HCT116 (cell line): ENCODE measurements around the gene CBL. TPM values are rescaled to one million over a fixed set of nuclear protein-coding genes. Genes with fewer than 3 reads are reported as not detected.

Experiments used
- ATAC-seq: fragments of 200-7000 bp; cut with Tn5 transposase; 2 replicates; pipeline ENCODE4 v1.9.1; 2020; ENCODE audit warnings: mild to moderate bottlenecking, moderate library complexity
- BruUV-seq: library from RNA; stranded (reverse); fragments of 400-500 nt; replicated peaks from 2 replicates; lab custom pipeline; 2021; lab: Mats Ljungman, UMichigan
- CTCF ChIA-PET: fragments of 300-600 bp; sonication (Branson Sonifier 250); formaldehyde crosslinking; loops from one replicate; lab custom pipeline; 2021; ENCODE audit warnings: antibody characterized with exemption; lab: Charles Lee
- POLR2A ChIA-PET: fragments of 300-600, 350-600 bp; sonication (Branson Sonifier 250); formaldehyde crosslinking; loops from one replicate; lab custom pipeline; 2021; ENCODE audit warnings: antibody characterized with exemption; lab: Charles Lee
- RAD21 ChIA-PET, 2 experiments: fragments of 300-600 bp; sonication (Branson Sonifier 250); formaldehyde crosslinking; loops; one replicate each; lab custom pipeline; 2023; ENCODE audit warnings: low total read pairs in 2 of 2; ENCODE audit not compliant: uncharacterized antibody in 2 of 2, unreplicated experiment in 2 of 2, low non-redundant PET in 1 of 2; lab: Charles Lee
- DNase-seq: peaks from one replicate; pipeline ENCODE4 v3.0.0-alpha.2; 2010; ENCODE audit warnings: low read depth, low spot score
- H2AFZ ChIP-seq: fragments of 200-600 bp; shearing (Covaris generic), sonication (generic); 2 replicates; pipeline ENCODE4 v1.6.1; 2017; ENCODE audit warnings: low read depth, mixed run types, mixed read lengths, antibody characterized with exemption, low read length; ENCODE audit not compliant: poor library complexity, severe bottlenecking
- H3K27ac ChIP-seq: 2 replicates; pipeline ENCODE4 v1.5.1; 2012; ENCODE audit warnings: low read depth, low read length
- H3K27me3 ChIP-seq: fragments of 200-600 bp; sonication (generic); 2 replicates; pipeline ENCODE4 v1.6.1; 2016; ENCODE audit warnings: mixed run types, low read length, mixed read lengths; ENCODE audit not compliant: insufficient read depth
- H3K36me3 ChIP-seq, 2 experiments: fragments of 200-500 bp in 1 of 2; fragments of 200-600 bp in 1 of 2; sonication (Bioruptor generic) in 1 of 2; sonication (generic) in 1 of 2; 2 replicates each; pipeline versions ENCODE4 v1.5.1 to v1.6.1; 2014 to 2016; ENCODE audit warnings: low read length in 2 of 2, inconsistent platforms in 1 of 2, mixed read lengths in 1 of 2, mixed run types in 1 of 2; ENCODE audit not compliant: insufficient read depth in 2 of 2, control insufficient read depth in 1 of 2
- H3K4me1 ChIP-seq, 2 experiments: fragments of 200-600 bp in 1 of 2; sonication (generic) in 1 of 2; 2 replicates each; pipeline versions ENCODE4 v1.5.1 to v1.6.1; 2012 to 2017; ENCODE audit warnings: low read length in 2 of 2, inconsistent platforms in 1 of 2, mild to moderate bottlenecking in 1 of 2, mixed read lengths in 1 of 2, mixed run types in 1 of 2, moderate library complexity in 1 of 2; ENCODE audit not compliant: insufficient read depth in 2 of 2, control insufficient read depth in 1 of 2
- H3K4me2 ChIP-seq: fragments of 200-600 bp; sonication (generic); 2 replicates; pipeline ENCODE4 v1.6.1; 2017; ENCODE audit warnings: mixed run types, low read length, mixed read lengths
- H3K4me3 ChIP-seq, 2 experiments: fragments of 200-600 bp in 1 of 2; sonication (generic) in 1 of 2; replicated peaks in 1 of 2; 2 replicates each; pipeline ENCODE4 v1.5.1; 2011 to 2016; ENCODE audit warnings: low read length in 2 of 2, control low read depth in 1 of 2, low read depth in 1 of 2, mild to moderate bottlenecking in 1 of 2, mixed read lengths in 1 of 2, mixed run types in 1 of 2
- H3K79me2 ChIP-seq: fragments of 200-600 bp; sonication (generic); 2 replicates; pipeline ENCODE4 v1.6.1; 2017; ENCODE audit warnings: mild to moderate bottlenecking, mixed run types, low read length, moderate library complexity, mixed read lengths; ENCODE audit not compliant: insufficient read depth
- H3K9ac ChIP-seq: fragments of 200-600 bp; sonication (generic); 2 replicates; pipeline ENCODE4 v1.6.1; 2016; ENCODE audit warnings: low read length, mixed read lengths
- H3K9me2 ChIP-seq: fragments of 200-600 bp; sonication (generic), shearing (Covaris generic); 2 replicates; pipeline ENCODE4 v1.6.1; 2017; ENCODE audit warnings: mixed run types, mild to moderate bottlenecking, moderate library complexity; ENCODE audit not compliant: insufficient read depth
- H3K9me3 ChIP-seq, 2 experiments: fragments of 200-500 bp in 1 of 2; fragments of 200-600 bp in 1 of 2; sonication (Bioruptor generic) in 1 of 2; sonication (generic) in 1 of 2; 2 replicates each; pipeline ENCODE4 v1.6.1; 2014 to 2017; ENCODE audit warnings: low read length in 2 of 2, mixed read lengths in 2 of 2, inconsistent platforms in 1 of 2, low read depth in 1 of 2, mild to moderate bottlenecking in 1 of 2, mixed run types in 1 of 2, moderate library complexity in 1 of 2; ENCODE audit not compliant: control insufficient read depth in 1 of 2, insufficient read depth in 1 of 2
- H4K20me1 ChIP-seq: fragments of 200-600 bp; sonication (generic), shearing (Covaris generic); 2 replicates; pipeline ENCODE4 v1.6.1; 2017; ENCODE audit warnings: mixed run types, mild to moderate bottlenecking, moderate library complexity; ENCODE audit not compliant: insufficient read depth
- CBX3 ChIP-seq: IDR thresholded peaks from 2 replicates; pipeline ENCODE4 v1.6.1; 2012; ENCODE audit warnings: low read depth
- CEBPB ChIP-seq: IDR thresholded peaks from 2 replicates; pipeline ENCODE4 v1.6.1; 2012; ENCODE audit warnings: low read depth
- CTCF ChIP-seq, 3 experiments: fragments of 200-600 bp in 1 of 3; sonication (generic) in 1 of 3; IDR thresholded peaks in 2 of 3; conservative IDR thresholded peaks in 1 of 3; 2 replicates each; pipeline ENCODE4 v1.5.1; 2012 to 2017; ENCODE audit warnings: low read depth in 2 of 3, low read length in 2 of 3, antibody characterized with exemption in 1 of 3, borderline replicate concordance in 1 of 3, control low read depth in 1 of 3, mild to moderate bottlenecking in 1 of 3, mixed read lengths in 1 of 3, mixed run types in 1 of 3, moderate library complexity in 1 of 3; ENCODE audit not compliant: insufficient read depth in 1 of 3
- ELF1 ChIP-seq: IDR thresholded peaks from 2 replicates; pipeline ENCODE4 v1.6.1; 2012; ENCODE audit warnings: low read depth, borderline replicate concordance
- EZH2 ChIP-seq: fragments of 200-600 bp; sonication (generic); IDR thresholded peaks from 2 replicates; pipeline ENCODE4 v1.6.1; 2017; ENCODE audit warnings: antibody characterized with exemption, mixed run types
- EZH2phosphoT487 ChIP-seq: fragments of 200-600 bp; IDR thresholded peaks from 2 replicates; pipeline ENCODE4 v1.6.1; 2018; ENCODE audit warnings: antibody characterized with exemption, borderline replicate concordance
- FOSL1 ChIP-seq: IDR thresholded peaks from 2 replicates; pipeline ENCODE4 v1.6.1; 2012; ENCODE audit warnings: low read depth
- JUND ChIP-seq: IDR thresholded peaks from 2 replicates; pipeline ENCODE4 v1.6.1; 2012
- SIN3A ChIP-seq: IDR thresholded peaks from 2 replicates; pipeline ENCODE4 v1.6.1; 2012; ENCODE audit warnings: low read depth
- TCF7L2 ChIP-seq: IDR thresholded peaks from 2 replicates; pipeline ENCODE4 v1.7.0; 2011; ENCODE audit warnings: borderline replicate concordance, inconsistent platforms; ENCODE audit not compliant: insufficient read depth, insufficient read length; ENCODE audit errors: extremely low read depth
- YY1 ChIP-seq: IDR thresholded peaks from 2 replicates; pipeline ENCODE4 v1.6.1; 2011; ENCODE audit warnings: low read length, low read depth, moderate library complexity, mild to moderate bottlenecking; ENCODE audit not compliant: insufficient replicate concordance; ENCODE audit errors: extremely low read depth
- ZBTB33 ChIP-seq: IDR thresholded peaks from 2 replicates; pipeline ENCODE4 v1.6.1; 2011; ENCODE audit warnings: mild to moderate bottlenecking, low read length, moderate library complexity; ENCODE audit not compliant: insufficient replicate concordance; ENCODE audit errors: extremely low read depth
- ZNF274 ChIP-seq: fragments of 200-500 bp; sonication (Bioruptor generic); IDR thresholded peaks from 2 replicates; pipeline ENCODE4 v1.6.1; 2014; ENCODE audit warnings: mild to moderate bottlenecking, low read depth, low read length, inconsistent platforms
- intact Hi-C: fragments of 100-400 bp; cut with micrococcal nuclease; formaldehyde crosslinking; loops from 2 replicates; pipeline ENCODE4 v1.10.0; 2022
- total RNA-seq: library from RNA; stranded (reverse); gene quantifications from one replicate; pipeline ENCODE4 v1.2.1, GENCODE V29; 2021; ENCODE audit not compliant: unreplicated experiment
- TF ChIP-seq, protein P1 (sequence below): IDR thresholded peaks from 2 replicates; pipeline ENCODE4 v1.6.1; 2012

Gene CBL
- total RNA-seq, 1 experiment from 2014 or later = 31.1 TPM

- ChIA-PET POLR2A (no interaction called here), CTCF (interaction anchor here (1.1 kb wide), 1 partner anchor 28 kb away, joined by 3 read pairs; no protein-coding TSS in a partner anchor), RAD21 (no interaction called here)
- Histone ChIP-seq H3K27me3 (no peaks in the 10 kb centered on the region), H3K79me2 (no peaks in the 10 kb centered on the region), H3K9me2 (no peaks in the 10 kb centered on the region), H3K4me3 (no peak overlapping the region), H3K27ac (no peak overlapping the region), H3K9ac (no peak overlapping the region), H3K4me1 (peaks cover 2 to 3% of the 10 kb centered on the region in 2 experiments), H3K36me3 (peaks cover 0 to 11% of the 10 kb centered on the region in 2 experiments; a peak in 3 of 4 replicates), H2AFZ (no peak overlapping the region), H3K9me3 (no peaks in the 10 kb centered on the region), H3K4me2 (no peak overlapping the region), H4K20me1 (no peaks in the 10 kb centered on the region)
- intact Hi-C loops = no loop called here
- TF ChIP-seq EZH2phosphoT487 = no peak
- TF ChIP-seq TCF7L2 = no peak
- no peak for TF ChIP-seq ZBTB33
- 0 out of 2 replicates have a peak, but pooled peaks have one; percentile 20 for ATAC-seq
- DNase-seq = no peak
- no TSS peak for BruUV-seq
These were observed 104.0 kb downstream of the CBL start for GRCh38 chr11:119309953-119310681.

DNA sequence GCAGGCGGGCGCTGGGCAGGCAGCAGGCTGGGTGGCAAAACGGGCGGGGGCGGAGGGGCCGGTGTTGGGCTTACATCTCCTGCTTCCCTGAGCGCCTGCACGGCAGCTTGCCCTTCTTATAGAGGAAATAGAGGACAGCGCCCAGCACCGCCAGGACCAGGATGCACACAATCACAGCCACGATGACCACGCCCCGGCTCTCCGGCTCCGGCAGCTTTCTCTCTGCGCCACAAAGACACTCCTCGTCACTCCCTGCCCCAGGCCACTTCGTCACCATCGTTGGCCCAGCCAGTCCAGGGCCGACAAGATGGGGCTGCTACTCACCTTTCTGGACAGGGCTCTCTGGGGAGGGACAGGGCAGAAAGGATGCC lies 104.5 kb downstream of the CBL start:
- H3K9me2 ChIP-seq = no peaks in the 10 kb centered on the region
- ATAC-seq (no peak), DNase-seq (no peak)
- BruUV-seq = no TSS peak
- no peak overlapping the region for H2AFZ ChIP-seq
- ChIA-PET RAD21 (no interaction called here), POLR2A (no interaction called here), CTCF (no interaction called here)
- H3K4me2 ChIP-seq = no peak overlapping the region
- intact Hi-C loops = no loop called here
- H4K20me1 ChIP-seq = no peaks in the 10 kb centered on the region
- no peaks in the 10 kb centered on the region for H3K79me2 ChIP-seq
- H3K36me3 ChIP-seq = peaks cover 0 to 11% of the 10 kb centered on the region in 2 experiments; a peak in 3 of 4 replicates
- no peaks in the 10 kb centered on the region for H3K27me3 ChIP-seq
- H3K9ac ChIP-seq = no peak overlapping the region
- no peaks in the 10 kb centered on the region for H3K9me3 ChIP-seq
- H3K4me1 ChIP-seq = peaks cover 8 to 9% of the 10 kb centered on the region in 2 experiments
- H3K27ac ChIP-seq = no peak overlapping the region
- no peak overlapping the region for H3K4me3 ChIP-seq
- TF ChIP-seq ELF1 (no peak), SIN3A (no peak), CTCF (IDR thresholded peaks at IDR 0.05 in 2 of 3, conservative IDR thresholded peaks at IDR 0.05 in 1 of 3; ENCODE audit: borderline replicate concordance in 1 of 3, insufficient read depth in 1 of 3, low read depth in 2 of 3, low read length in 2 of 3) (no peak), CEBPB (no peak), YY1 (no peak), EZH2 (no peak), CBX3 (no peak), FOSL1 (no peak), JUND (no peak), ZNF274 (no peak)
- TF ChIP-seq, protein P1, sequence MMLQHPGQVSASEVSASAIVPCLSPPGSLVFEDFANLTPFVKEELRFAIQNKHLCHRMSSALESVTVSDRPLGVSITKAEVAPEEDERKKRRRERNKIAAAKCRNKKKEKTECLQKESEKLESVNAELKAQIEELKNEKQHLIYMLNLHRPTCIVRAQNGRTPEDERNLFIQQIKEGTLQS = no peak
